LNCAP (cell line): Measurements from ENCODE around the gene ST3GAL6.

Experiments used
- TF ChIP-seq, protein P1 (sequence below): fragments of 450-650 bp; IDR thresholded peaks from 2 replicates; pipeline ENCODE4 v1.5.1; 2017; ENCODE audit warnings: mild to moderate bottlenecking

ST3GAL6 gene

DNA sequence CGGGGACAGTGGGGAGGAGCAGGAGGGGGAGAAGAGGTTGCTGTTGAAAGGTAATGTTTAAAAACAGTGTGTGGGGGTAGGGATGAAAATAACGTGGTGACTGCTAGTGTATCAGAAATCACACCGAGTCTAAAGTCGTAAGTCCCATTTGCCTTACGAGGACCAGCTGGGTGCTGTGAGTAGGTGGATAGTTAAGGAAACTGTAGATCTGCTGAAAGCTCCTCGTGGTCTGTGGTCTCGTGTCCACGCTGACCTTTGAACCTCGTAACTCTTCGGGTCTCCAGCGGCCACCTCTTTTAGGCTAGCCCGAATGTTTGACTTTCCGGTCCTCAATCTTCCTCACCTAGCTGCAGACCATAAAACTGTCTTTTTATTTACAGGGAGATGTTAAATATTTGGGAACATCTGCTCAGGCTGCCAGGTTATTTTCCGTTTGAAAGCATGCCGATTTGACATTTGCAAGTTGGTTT, 29.3 kb upstream of the ST3GAL6 start:
- TF ChIP-seq, protein P1, sequence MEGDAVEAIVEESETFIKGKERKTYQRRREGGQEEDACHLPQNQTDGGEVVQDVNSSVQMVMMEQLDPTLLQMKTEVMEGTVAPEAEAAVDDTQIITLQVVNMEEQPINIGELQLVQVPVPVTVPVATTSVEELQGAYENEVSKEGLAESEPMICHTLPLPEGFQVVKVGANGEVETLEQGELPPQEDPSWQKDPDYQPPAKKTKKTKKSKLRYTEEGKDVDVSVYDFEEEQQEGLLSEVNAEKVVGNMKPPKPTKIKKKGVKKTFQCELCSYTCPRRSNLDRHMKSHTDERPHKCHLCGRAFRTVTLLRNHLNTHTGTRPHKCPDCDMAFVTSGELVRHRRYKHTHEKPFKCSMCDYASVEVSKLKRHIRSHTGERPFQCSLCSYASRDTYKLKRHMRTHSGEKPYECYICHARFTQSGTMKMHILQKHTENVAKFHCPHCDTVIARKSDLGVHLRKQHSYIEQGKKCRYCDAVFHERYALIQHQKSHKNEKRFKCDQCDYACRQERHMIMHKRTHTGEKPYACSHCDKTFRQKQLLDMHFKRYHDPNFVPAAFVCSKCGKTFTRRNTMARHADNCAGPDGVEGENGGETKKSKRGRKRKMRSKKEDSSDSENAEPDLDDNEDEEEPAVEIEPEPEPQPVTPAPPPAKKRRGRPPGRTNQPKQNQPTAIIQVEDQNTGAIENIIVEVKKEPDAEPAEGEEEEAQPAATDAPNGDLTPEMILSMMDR, result no peak

DNA sequence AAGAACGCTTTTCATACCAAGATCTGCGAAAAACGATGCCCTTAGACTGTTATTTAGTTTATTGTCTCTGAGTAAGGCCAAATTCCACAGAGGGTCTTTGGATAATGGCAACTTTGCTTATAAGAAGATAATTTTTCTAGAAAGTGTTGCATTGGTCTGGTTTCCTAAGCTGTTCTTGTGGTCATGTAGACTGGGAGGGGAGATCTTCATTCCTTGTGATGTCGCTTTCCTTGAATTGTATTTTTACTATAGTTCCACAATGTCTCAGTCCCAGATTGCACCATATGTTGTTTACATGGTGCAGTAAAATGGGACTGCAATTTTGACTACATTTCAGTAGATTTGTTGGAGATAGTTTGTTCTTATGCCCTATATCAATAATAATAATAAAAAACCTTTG, 28.8 kb upstream of the ST3GAL6 start:
- TF ChIP-seq, protein P1, result no peak

DNA sequence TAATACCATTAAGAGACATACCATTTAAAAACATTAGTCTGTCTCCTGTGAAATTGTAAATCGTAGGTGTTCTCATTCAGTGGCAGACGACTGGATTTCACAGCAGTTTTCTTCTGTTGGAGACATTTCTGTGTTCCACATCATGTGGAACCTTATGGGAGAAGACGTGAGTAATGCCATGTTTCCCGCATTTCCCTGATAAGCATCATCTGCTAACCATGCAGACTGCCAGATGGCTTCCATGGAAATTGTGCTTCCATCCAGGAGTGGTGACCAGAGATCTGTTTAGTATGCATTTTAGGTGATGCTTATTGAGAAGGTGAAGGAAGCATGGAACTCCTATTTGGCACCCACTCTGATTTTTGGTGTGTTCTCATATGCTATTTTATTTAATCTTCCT, 28.4 kb upstream of the ST3GAL6 start:
- TF ChIP-seq, protein P1, result no peak

DNA sequence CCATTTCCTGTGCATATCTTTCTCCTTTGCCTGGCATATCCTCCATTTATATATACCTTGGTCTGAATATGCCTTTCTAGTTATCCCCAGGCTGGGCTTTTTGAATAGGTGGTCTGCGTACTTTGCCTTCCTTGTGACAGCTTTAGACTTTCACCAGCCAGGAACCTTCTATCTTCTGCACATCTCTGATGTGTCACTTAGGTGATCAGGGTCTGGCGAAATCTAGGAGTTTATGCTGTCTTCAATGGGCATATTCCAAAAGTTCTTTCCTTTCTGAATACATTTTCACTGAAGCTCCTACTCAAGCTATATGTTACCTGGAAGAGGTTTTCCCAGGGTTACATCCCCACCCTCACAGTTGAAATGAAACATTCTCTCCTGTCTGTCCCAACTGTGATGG, 27.8 kb upstream of the ST3GAL6 start:
- TF ChIP-seq, protein P1, result no peak

DNA sequence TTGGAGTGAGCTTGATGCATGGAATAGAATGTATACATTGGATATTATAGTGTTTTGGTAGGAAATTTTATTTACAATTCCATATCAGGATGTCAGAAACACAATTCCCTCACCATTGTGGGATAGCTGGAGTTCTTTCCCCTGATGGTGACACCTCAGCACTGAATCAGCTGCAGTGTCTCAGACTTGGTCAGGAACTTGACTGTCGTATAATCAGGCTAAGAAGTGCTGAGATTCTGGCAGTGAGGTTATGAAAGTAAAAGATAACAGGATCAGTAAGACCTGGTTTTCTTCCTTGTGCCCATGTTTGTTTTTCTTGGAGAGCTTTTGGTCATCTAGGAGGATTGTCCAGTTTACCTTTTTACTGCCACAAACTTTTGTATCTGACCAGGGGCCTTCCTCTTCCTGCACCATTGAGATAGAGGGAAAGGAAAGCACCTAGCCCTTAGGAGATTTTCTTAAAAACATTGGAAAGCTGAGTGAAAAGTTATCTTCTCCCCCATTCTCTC, 27.3 kb upstream of the ST3GAL6 start:
- TF ChIP-seq, protein P1, result no peak

DNA sequence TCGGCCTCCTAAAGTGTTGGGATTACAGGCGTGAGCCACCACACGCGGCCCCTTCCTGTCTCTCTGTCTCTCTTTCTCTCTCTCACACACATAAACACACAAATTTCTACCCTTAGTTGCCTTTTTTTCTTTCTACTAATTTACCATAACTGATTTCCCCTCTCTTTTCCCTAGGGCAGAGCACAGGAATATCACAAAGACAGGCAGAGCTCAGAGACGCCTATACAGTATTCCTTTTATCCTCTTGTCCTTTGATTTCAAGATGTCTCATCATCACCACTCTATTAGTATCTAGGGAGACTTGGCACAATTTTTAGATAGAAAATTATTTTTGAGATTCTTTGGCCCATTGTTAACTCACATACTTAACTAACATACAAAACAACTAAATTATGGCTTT, 25.8 kb upstream of the ST3GAL6 start:
- TF ChIP-seq, protein P1, result no peak

DNA sequence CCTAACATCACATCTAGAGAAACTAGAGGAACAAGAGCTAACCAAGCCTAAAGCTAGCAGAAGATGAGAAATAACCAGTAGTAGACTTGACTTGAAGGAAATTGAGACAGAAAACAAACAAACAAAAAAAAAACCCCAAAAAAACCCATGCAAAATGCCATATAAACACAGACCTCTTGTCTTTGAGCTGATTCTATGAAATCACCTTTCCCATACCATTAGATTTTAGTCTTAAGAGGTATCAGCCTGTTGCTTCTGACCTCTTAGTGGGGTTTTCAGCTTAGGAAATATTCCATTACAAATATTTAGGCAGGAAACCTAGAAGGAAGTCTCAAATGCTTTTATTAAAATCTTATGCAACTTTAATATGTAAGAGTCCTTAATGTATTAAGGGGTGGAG, 23.9 kb upstream of the ST3GAL6 start:
- TF ChIP-seq, protein P1, result no peak

DNA sequence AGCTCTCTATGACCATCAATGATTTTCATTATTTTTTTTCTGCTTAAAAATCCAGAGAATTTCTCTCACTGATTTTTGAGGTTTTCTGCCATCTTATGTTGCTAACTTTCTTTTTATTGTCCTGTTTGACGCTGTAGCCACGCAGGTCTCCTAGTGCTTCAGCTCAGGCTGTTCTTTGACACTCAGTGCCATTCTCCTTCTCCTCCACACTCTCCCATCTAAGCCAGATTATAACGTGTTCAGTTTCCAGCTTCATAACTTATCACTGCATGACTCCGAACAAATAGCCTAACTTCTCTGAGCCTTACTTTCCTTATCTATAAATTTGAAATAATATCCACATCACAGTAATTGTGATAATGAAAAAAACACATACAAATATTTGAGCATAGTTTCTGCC, 22.8 kb upstream of the ST3GAL6 start:
- TF ChIP-seq, protein P1, result no peak
